Measurements from ENCODE around the gene ARHGAP15. TPM values are rescaled to one million over a fixed set of nuclear protein-coding genes. Genes with fewer than 3 reads are reported as not detected.

ARHGAP15 gene
- polyA plus RNA-seq, 2 donors, result 0.69 to 1.1 TPM

- Histone ChIP-seq H3K4me1 (ENCODE audit: control insufficient read depth in 2 of 2, insufficient read depth in 2 of 2, low read length in 1 of 2) (no peaks in the 10 kb centered on the region), H3K27me3 (ENCODE audit: control insufficient read depth in 1 of 2, insufficient read depth in 2 of 2, low read length in 2 of 2) (no peaks in the 10 kb centered on the region), H3K36me3 (ENCODE audit: control insufficient read depth in 2 of 2, insufficient read depth in 2 of 2, low read length in 1 of 2) (no peaks in the 10 kb centered on the region), H3K4me3 (ENCODE audit: low read depth in 1 of 2, low read length in 2 of 2) (no peak overlapping the region), H3K27ac (ENCODE audit: low read depth in 2 of 2, low read length in 1 of 2) (no peak overlapping the region), H3K9me3 (ENCODE audit: control insufficient read depth in 2 of 2, insufficient read depth in 1 of 2, low read depth in 1 of 2, low read length in 1 of 2) (no peaks in the 10 kb centered on the region)
- 81 to 89% methylated on average over 2 of the region's 2 CpGs for WGBS, 2 donors
Observed at GRCh38 chr2:143182649-143183048, 53.4 kb downstream of the ARHGAP15 start.

DNA sequence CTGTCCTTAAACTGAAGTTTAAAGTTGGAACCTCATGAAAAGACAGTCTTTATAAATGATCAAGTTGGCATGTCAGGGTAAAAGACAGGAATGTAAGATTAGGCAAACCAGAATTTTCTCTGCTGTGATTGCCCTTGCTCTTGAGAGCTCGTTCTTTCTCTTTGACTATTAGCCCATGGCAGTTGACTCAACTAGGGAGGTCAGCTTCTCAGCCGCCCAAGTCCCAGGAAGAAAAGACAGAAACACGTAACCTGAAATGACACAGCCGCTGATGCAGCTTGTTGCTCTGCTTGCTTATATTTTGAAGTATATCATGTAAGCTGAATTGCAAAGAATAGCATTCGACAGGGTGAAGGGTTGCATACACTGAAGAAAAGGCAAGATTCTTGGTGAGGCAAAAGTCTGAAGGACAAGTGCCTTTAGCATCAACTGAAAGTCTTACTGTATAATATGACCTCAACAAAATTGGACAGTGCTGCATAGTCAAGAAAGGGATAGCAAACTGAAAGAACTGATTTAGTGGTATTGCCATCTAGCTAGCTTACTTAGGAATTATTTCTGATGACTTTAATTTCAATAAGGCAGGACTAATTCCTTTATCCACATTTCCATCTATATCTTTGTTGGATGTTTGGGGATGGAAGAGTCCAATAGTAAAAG lies 54.7 kb downstream of the ARHGAP15 start:
- H3K4me1 ChIP-seq (ENCODE audit: control insufficient read depth in 2 of 2, insufficient read depth in 2 of 2, low read length in 1 of 2), result no peaks in the 10 kb centered on the region

DNA sequence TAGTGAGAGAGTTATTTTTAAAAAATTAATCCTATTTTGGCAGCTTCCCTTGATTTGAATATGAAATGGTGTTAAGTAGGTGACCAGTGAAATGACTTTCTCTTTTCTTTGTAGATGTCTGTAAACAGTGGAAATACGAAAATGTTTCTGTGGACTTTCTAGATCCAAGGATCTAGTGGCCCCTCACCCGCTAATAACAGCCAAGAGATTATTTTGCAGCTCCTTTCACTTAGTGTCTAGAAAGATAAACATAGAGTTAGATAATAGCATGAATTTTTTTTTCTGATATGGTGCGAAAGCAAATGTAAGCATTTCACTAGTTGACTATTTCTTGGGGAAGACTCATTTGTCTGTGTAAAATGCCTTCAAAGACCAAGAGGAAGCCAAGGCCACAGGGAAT lies 57.7 kb downstream of the ARHGAP15 start:
- H3K36me3 ChIP-seq (ENCODE audit: control insufficient read depth in 2 of 2, insufficient read depth in 2 of 2, low read length in 1 of 2), result no peaks in the 10 kb centered on the region
- no peak overlapping the region for H3K4me3 ChIP-seq (ENCODE audit: low read depth in 1 of 2, low read length in 2 of 2)
- no peaks in the 10 kb centered on the region for H3K9me3 ChIP-seq (ENCODE audit: control insufficient read depth in 2 of 2, insufficient read depth in 1 of 2, low read depth in 1 of 2, low read length in 1 of 2)
- no peaks in the 10 kb centered on the region for H3K27me3 ChIP-seq (ENCODE audit: control insufficient read depth in 1 of 2, insufficient read depth in 2 of 2, low read length in 2 of 2)
- 58 to 67% methylated on average over 3 of the region's 3 CpGs for WGBS, 2 donors
- H3K4me1 ChIP-seq (ENCODE audit: control insufficient read depth in 2 of 2, insufficient read depth in 2 of 2, low read length in 1 of 2), result no peaks in the 10 kb centered on the region
- no peak overlapping the region for H3K27ac ChIP-seq (ENCODE audit: low read depth in 2 of 2, low read length in 1 of 2)

More for the DNA sequence above, 54.7 kb downstream of the ARHGAP15 start:
- H3K4me3 ChIP-seq (ENCODE audit: low read depth in 1 of 2, low read length in 2 of 2), result no peak overlapping the region
- no peak overlapping the region for H3K27ac ChIP-seq (ENCODE audit: low read depth in 2 of 2, low read length in 1 of 2)
- WGBS, 2 donors, result 76 to 90% methylated on average over 5 of the region's 5 CpGs
- no peaks in the 10 kb centered on the region for H3K9me3 ChIP-seq (ENCODE audit: control insufficient read depth in 2 of 2, insufficient read depth in 1 of 2, low read depth in 1 of 2, low read length in 1 of 2)
- H3K27me3 ChIP-seq (ENCODE audit: control insufficient read depth in 1 of 2, insufficient read depth in 2 of 2, low read length in 2 of 2), result no peaks in the 10 kb centered on the region
- H3K36me3 ChIP-seq (ENCODE audit: control insufficient read depth in 2 of 2, insufficient read depth in 2 of 2, low read length in 1 of 2), result no peaks in the 10 kb centered on the region

DNA sequence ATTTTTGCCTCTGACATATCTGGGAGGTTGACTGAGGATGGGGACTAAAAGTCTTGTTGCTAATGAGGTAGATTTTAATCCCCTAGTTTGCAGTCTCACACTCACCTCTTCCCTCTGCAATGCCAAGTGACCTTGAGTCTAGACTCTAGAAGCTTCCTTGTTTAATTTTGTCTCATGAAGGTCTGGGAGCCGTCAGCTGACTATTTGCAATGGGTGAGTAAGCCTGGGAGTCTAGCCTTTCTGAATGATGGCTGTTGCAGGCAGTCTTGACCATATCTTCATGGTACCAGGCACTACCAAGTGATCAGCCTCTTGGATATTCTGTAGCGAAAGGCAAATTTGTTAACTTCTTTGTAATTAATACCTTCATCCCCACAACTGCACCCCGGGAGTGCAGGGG lies 61.2 kb downstream of the ARHGAP15 start:
- Histone ChIP-seq H3K27me3 (ENCODE audit: control insufficient read depth in 1 of 2, insufficient read depth in 2 of 2, low read length in 2 of 2) (no peaks in the 10 kb centered on the region), H3K4me1 (ENCODE audit: control insufficient read depth in 2 of 2, insufficient read depth in 2 of 2, low read length in 1 of 2) (peaks cover 0 to 2% of the 10 kb centered on the region in 2 donors), H3K27ac (ENCODE audit: low read depth in 2 of 2, low read length in 1 of 2) (no peak overlapping the region), H3K4me3 (ENCODE audit: low read depth in 1 of 2, low read length in 2 of 2) (no peak overlapping the region), H3K9me3 (ENCODE audit: control insufficient read depth in 2 of 2, insufficient read depth in 1 of 2, low read depth in 1 of 2, low read length in 1 of 2) (no peaks in the 10 kb centered on the region), H3K36me3 (ENCODE audit: control insufficient read depth in 2 of 2, insufficient read depth in 2 of 2, low read length in 1 of 2) (no peaks in the 10 kb centered on the region)
- WGBS, 2 donors, result 79 to 83% methylated on average over 3 of the region's 3 CpGs

DNA sequence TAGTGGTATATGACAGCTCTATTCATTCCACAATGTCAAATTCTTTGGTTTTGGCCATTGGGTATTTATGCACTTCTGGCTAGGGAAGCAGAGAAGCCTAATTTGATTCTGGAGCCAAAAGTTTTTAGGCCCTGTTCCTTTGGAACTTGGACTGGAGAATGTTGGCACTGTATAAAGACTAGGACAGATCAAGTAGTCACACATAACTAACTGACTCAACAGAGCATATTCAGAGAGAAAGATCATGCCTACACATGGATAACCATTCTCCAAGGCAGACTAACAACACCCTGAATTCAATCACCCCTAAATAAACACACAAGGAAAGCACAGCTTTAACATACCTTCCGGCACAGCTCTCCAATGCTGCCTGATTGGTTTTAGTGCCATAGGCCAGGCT lies 62.9 kb downstream of the ARHGAP15 start:
- H3K27ac ChIP-seq (ENCODE audit: low read depth in 2 of 2, low read length in 1 of 2), result no peak overlapping the region
- no peaks in the 10 kb centered on the region for H3K27me3 ChIP-seq (ENCODE audit: control insufficient read depth in 1 of 2, insufficient read depth in 2 of 2, low read length in 2 of 2)
- no peak overlapping the region for H3K4me3 ChIP-seq (ENCODE audit: low read depth in 1 of 2, low read length in 2 of 2)
- H3K9me3 ChIP-seq (ENCODE audit: control insufficient read depth in 2 of 2, insufficient read depth in 1 of 2, low read depth in 1 of 2, low read length in 1 of 2), result no peaks in the 10 kb centered on the region
- no peaks in the 10 kb centered on the region for H3K36me3 ChIP-seq (ENCODE audit: control insufficient read depth in 2 of 2, insufficient read depth in 2 of 2, low read length in 1 of 2)
- WGBS, 2 donors, result 41 to 63% methylated on average over 1 of the region's 1 CpG
- H3K4me1 ChIP-seq (ENCODE audit: control insufficient read depth in 2 of 2, insufficient read depth in 2 of 2, low read length in 1 of 2), result peaks cover 0 to 2% of the 10 kb centered on the region in 2 donors

- H3K4me3 ChIP-seq (ENCODE audit: low read depth in 1 of 2, low read length in 2 of 2), result no peak overlapping the region
- H3K27ac ChIP-seq (ENCODE audit: low read depth in 2 of 2, low read length in 1 of 2), result no peak overlapping the region
- H3K36me3 ChIP-seq (ENCODE audit: control insufficient read depth in 2 of 2, insufficient read depth in 2 of 2, low read length in 1 of 2), result no peaks in the 10 kb centered on the region
- H3K4me1 ChIP-seq (ENCODE audit: control insufficient read depth in 2 of 2, insufficient read depth in 2 of 2, low read length in 1 of 2), result peaks cover 0 to 2% of the 10 kb centered on the region in 2 donors
- WGBS, 2 donors, result 72 to 87% methylated on average over 1 of the region's 1 CpG
- H3K9me3 ChIP-seq (ENCODE audit: control insufficient read depth in 2 of 2, insufficient read depth in 1 of 2, low read depth in 1 of 2, low read length in 1 of 2), result no peaks in the 10 kb centered on the region
- H3K27me3 ChIP-seq (ENCODE audit: control insufficient read depth in 1 of 2, insufficient read depth in 2 of 2, low read length in 2 of 2), result no peaks in the 10 kb centered on the region
Observed at GRCh38 chr2:143192716-143193115, 63.5 kb downstream of the ARHGAP15 start.

DNA sequence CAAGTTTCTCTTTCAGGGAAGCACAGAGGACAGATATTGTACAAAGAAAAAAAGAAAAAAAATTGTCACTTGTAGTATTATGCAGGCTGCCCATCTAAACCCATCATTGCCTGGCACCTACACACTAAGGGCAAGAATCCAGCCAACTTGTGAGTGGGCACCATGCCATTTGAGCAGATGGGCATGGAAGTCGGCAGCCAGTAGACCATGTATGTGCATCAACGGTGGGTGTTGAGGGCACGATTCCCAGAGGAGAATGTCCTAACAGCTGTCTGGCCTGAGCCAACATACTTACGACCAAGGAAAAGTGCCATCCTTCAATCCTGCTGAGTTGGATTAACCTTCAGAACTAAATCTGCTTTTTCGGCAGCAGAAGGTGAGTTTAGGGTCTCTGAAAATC lies 63.9 kb downstream of the ARHGAP15 start:
- Histone ChIP-seq H3K4me3 (ENCODE audit: low read depth in 1 of 2, low read length in 2 of 2) (no peak overlapping the region), H3K27me3 (ENCODE audit: control insufficient read depth in 1 of 2, insufficient read depth in 2 of 2, low read length in 2 of 2) (no peaks in the 10 kb centered on the region), H3K9me3 (ENCODE audit: control insufficient read depth in 2 of 2, insufficient read depth in 1 of 2, low read depth in 1 of 2, low read length in 1 of 2) (no peaks in the 10 kb centered on the region), H3K27ac (ENCODE audit: low read depth in 2 of 2, low read length in 1 of 2) (no peak overlapping the region), H3K4me1 (ENCODE audit: control insufficient read depth in 2 of 2, insufficient read depth in 2 of 2, low read length in 1 of 2) (peaks cover 0 to 2% of the 10 kb centered on the region in 2 donors), H3K36me3 (ENCODE audit: control insufficient read depth in 2 of 2, insufficient read depth in 2 of 2, low read length in 1 of 2) (no peaks in the 10 kb centered on the region)
- 63% methylated on average over 5 of the region's 5 CpGs for WGBS, 2 donors

- Histone ChIP-seq H3K4me1 (ENCODE audit: control insufficient read depth in 2 of 2, insufficient read depth in 2 of 2, low read length in 1 of 2) (peaks cover 0 to 2% of the 10 kb centered on the region in 2 donors), H3K36me3 (ENCODE audit: control insufficient read depth in 2 of 2, insufficient read depth in 2 of 2, low read length in 1 of 2) (no peaks in the 10 kb centered on the region), H3K27me3 (ENCODE audit: control insufficient read depth in 1 of 2, insufficient read depth in 2 of 2, low read length in 2 of 2) (no peaks in the 10 kb centered on the region), H3K27ac (ENCODE audit: low read depth in 2 of 2, low read length in 1 of 2) (no peak overlapping the region), H3K4me3 (ENCODE audit: low read depth in 1 of 2, low read length in 2 of 2) (no peak overlapping the region), H3K9me3 (ENCODE audit: control insufficient read depth in 2 of 2, insufficient read depth in 1 of 2, low read depth in 1 of 2, low read length in 1 of 2) (no peaks in the 10 kb centered on the region)
- 62 to 70% methylated on average over 4 of the region's 4 CpGs for WGBS, 2 donors
Observed at GRCh38 chr2:143195511-143195910, 66.3 kb downstream of the ARHGAP15 start.

GRCh38 chr2:143204062-143204461 lies 74.8 kb downstream of the ARHGAP15 start:
- Histone ChIP-seq H3K9me3 (ENCODE audit: control insufficient read depth in 2 of 2, insufficient read depth in 1 of 2, low read depth in 1 of 2, low read length in 1 of 2) (no peaks in the 10 kb centered on the region), H3K4me1 (ENCODE audit: control insufficient read depth in 2 of 2, insufficient read depth in 2 of 2, low read length in 1 of 2) (no peaks in the 10 kb centered on the region), H3K4me3 (ENCODE audit: low read depth in 1 of 2, low read length in 2 of 2) (no peak overlapping the region), H3K27me3 (ENCODE audit: control insufficient read depth in 1 of 2, insufficient read depth in 2 of 2, low read length in 2 of 2) (no peaks in the 10 kb centered on the region), H3K36me3 (ENCODE audit: control insufficient read depth in 2 of 2, insufficient read depth in 2 of 2, low read length in 1 of 2) (no peaks in the 10 kb centered on the region), H3K27ac (ENCODE audit: low read depth in 2 of 2, low read length in 1 of 2) (no peak overlapping the region)
- 88% methylated on average over 4 of the region's 4 CpGs for WGBS, 2 donors

DNA sequence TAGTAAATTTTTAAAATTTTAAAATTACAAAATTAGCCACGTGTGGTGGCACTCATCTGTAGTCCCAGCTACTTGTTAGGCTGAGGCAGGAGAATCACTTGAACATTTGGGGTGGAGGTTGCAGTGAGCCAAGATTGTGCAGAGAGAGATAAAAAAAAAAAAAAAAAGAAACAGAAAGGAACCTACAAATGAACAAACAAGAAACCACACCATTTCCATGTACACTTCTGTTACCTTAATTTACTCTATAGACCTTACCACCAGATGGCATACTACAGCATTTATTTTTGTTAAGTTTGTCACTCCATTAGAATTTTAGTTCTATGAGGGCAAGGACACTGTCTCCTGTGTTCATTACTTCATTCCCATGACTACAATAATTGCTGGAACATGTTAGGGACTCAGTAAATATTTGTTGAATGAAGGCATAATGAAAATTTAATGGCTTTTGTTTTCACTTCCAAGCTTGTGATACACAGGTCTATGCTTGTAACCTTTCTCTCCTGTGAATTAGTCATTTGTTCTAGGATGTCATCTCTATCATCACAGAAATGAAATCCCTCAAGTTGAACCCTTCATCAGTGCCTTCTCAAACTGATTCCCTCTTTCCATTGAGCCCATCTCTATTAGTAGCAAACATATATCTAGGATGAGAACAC lies 76.0 kb downstream of the ARHGAP15 start:
- no peaks in the 10 kb centered on the region for H3K36me3 ChIP-seq (ENCODE audit: control insufficient read depth in 2 of 2, insufficient read depth in 2 of 2, low read length in 1 of 2)
- no peaks in the 10 kb centered on the region for H3K27me3 ChIP-seq (ENCODE audit: control insufficient read depth in 1 of 2, insufficient read depth in 2 of 2, low read length in 2 of 2)
- no peaks in the 10 kb centered on the region for H3K9me3 ChIP-seq (ENCODE audit: control insufficient read depth in 2 of 2, insufficient read depth in 1 of 2, low read depth in 1 of 2, low read length in 1 of 2)
- no peak overlapping the region for H3K27ac ChIP-seq (ENCODE audit: low read depth in 2 of 2, low read length in 1 of 2)
- no peak overlapping the region for H3K4me3 ChIP-seq (ENCODE audit: low read depth in 1 of 2, low read length in 2 of 2)
- no peaks in the 10 kb centered on the region for H3K4me1 ChIP-seq (ENCODE audit: control insufficient read depth in 2 of 2, insufficient read depth in 2 of 2, low read length in 1 of 2)
- 78 to 81% methylated on average over 1 of the region's 1 CpG for WGBS, 2 donors
